Mesendoderm (in vitro differentiated cells): ENCODE data around the gene OBSCN.

ENCODE experiments used
- DNase-seq: peaks from one replicate; pipeline ENCODE4 v3.0.0; 2013
- H2AK5ac ChIP-seq: 2 replicates; pipeline ENCODE4 v1.6.1; 2013; ENCODE audit warnings: low read length, inconsistent platforms
- H2BK120ac ChIP-seq: 2 replicates; pipeline ENCODE4 v1.6.1; 2013; ENCODE audit warnings: low read depth, mild to moderate bottlenecking, low read length, moderate library complexity, mixed read lengths
- H2BK15ac ChIP-seq: replicated peaks from 2 replicates; pipeline ENCODE4 v1.6.1; 2013; ENCODE audit warnings: low read depth, mild to moderate bottlenecking, moderate library complexity
- H2BK5ac ChIP-seq: 2 replicates; pipeline ENCODE4 v1.6.1; 2013; ENCODE audit warnings: low read length, inconsistent platforms
- H3K18ac ChIP-seq: 2 replicates; pipeline ENCODE4 v1.6.1; 2013; ENCODE audit warnings: mild to moderate bottlenecking, low read length, mixed read lengths
- H3K23ac ChIP-seq: one replicate; pipeline ENCODE4 v1.6.1; 2013; ENCODE audit warnings: low read length
- H3K27ac ChIP-seq: 2 replicates; pipeline ENCODE4 v1.5.1; 2013; ENCODE audit warnings: low read depth, mild to moderate bottlenecking, inconsistent platforms, low read length, moderate library complexity
- H3K27me3 ChIP-seq: 2 replicates; pipeline ENCODE4 v1.6.1; 2013; ENCODE audit warnings: low read length, control low read depth, mild to moderate bottlenecking, inconsistent platforms; ENCODE audit not compliant: insufficient read depth, poor library complexity
- H3K36me3 ChIP-seq: 2 replicates; pipeline ENCODE4 v1.6.1; 2013; ENCODE audit warnings: low read length, inconsistent platforms; ENCODE audit not compliant: control insufficient read depth, insufficient read depth
- H3K4ac ChIP-seq: one replicate; pipeline ENCODE4 v1.6.1; 2013; ENCODE audit warnings: low read depth, mild to moderate bottlenecking, low read length, moderate library complexity
- H3K4me1 ChIP-seq: 2 replicates; pipeline ENCODE4 v1.6.1; 2013; ENCODE audit warnings: low read depth, low read length, inconsistent platforms; ENCODE audit not compliant: control insufficient read depth
- H3K4me2 ChIP-seq: 2 replicates; pipeline ENCODE4 v1.6.1; 2013; ENCODE audit warnings: low read length
- H3K4me3 ChIP-seq: 2 replicates; pipeline ENCODE4 v1.5.1; 2013; ENCODE audit warnings: mild to moderate bottlenecking, low read length
- H3K56ac ChIP-seq: one replicate; pipeline ENCODE4 v1.6.1; 2013; ENCODE audit warnings: low read length
- H3K79me1 ChIP-seq: 2 replicates; pipeline ENCODE4 v1.6.1; 2013; ENCODE audit warnings: low read length, inconsistent platforms
- H3K79me2 ChIP-seq: 2 replicates; pipeline ENCODE4 v1.6.1; 2013; ENCODE audit warnings: mild to moderate bottlenecking, low read length; ENCODE audit not compliant: control insufficient read depth, insufficient read depth
- H3K9ac ChIP-seq: 2 replicates; pipeline ENCODE4 v1.6.1; 2013; ENCODE audit warnings: low read length, inconsistent platforms
- H4K5ac ChIP-seq: one replicate; pipeline ENCODE4 v1.6.1; 2013; ENCODE audit warnings: low read length
- H4K8ac ChIP-seq: one replicate; pipeline ENCODE4 v1.6.1; 2013; ENCODE audit warnings: low read depth, mild to moderate bottlenecking, control low read depth, low read length, moderate library complexity
- WGBS: extraction: QIAGEN DNeasy Blood & Tissue Kit; methylation state at CpG from one replicate; pipeline ENCODE4 v1.1.7; 2013; ENCODE audit warnings: low lambda C conversion rate, missing lambda C conversion rate; ENCODE audit not compliant: insufficient coverage; ENCODE audit errors: extremely low coverage; 5-methylcytosine and 5-hydroxymethylcytosine counted together

Gene OBSCN

DNA sequence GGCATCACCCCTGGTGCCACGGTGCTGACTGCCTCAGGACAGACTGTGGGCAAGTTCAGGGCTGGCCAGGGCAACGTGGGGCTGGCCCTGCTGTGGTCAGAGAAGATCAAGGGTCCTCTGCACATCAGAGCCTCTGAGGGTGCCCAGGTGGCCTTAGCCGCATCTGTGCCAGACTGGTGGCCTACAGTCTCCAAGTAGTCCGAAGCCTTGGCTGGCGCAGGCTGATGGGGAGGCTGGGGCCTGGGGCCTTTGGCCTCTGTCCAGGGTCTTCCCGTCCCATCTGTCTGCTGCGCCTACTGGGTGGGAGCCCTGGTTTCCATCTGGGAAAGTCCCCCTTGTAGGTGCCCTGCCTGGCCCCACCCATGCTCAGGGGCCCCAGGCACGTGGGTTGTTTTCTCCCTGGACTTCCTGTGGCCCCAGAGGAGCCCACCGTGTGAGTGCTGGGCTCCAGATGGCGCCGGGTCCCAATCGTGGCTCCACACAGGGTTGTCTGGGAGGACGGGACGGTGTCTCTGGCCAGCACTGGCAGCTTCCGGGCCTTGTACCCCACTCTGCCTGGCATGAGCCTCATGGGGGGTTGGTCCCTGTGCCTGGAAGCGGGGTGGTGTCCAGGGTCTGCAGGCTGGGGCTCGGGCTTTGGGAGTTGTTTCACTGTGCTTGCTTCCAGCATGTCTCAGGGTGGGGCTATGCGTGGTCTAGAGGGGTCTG is 32.4 kb upstream of the OBSCN start:
- Histone ChIP-seq H3K79me2 (no peaks in the 10 kb centered on the region), H4K8ac (no peak overlapping the region), H3K27ac (no peak overlapping the region), H3K9ac (no peak overlapping the region), H3K4me2 (no peak overlapping the region), H2BK15ac (no peak overlapping the region), H3K4me3 (no peak overlapping the region), H3K18ac (no peak overlapping the region), H2AK5ac (no peak overlapping the region), H3K27me3 (no peaks in the 10 kb centered on the region), H3K4me1 (no peaks in the 10 kb centered on the region), H4K5ac (no peak overlapping the region), H3K79me1 (peaks cover 1% of the 10 kb centered on the region), H3K56ac (no peak overlapping the region), H3K23ac (no peak overlapping the region), H2BK5ac (no peak overlapping the region), H3K36me3 (no peaks in the 10 kb centered on the region), H2BK120ac (no peak overlapping the region), H3K4ac (no peak overlapping the region)
- DNase-seq: no peak
- WGBS: no CpG with 5 or more reads among the region's 18 CpGs

DNA sequence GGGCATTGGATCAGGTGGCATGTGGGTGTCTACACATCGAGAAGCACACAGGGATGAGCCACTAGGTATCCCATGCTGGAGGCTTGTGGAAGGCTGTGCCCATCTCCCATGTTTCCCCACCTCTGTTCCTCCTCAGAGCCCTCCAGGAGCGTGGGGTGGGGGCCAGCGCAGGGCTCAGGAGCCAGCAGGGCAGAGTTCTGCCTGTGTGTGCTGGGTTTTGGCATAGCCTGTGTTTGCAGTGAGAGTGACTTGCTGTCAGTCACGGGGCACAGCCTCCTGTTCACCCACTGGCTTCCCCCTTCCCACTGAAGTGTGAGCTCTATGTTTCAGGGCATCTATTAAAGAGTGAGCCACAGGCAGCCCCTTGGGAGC is 31.8 kb upstream of the OBSCN start:
- H2AK5ac ChIP-seq: no peak overlapping the region
- H4K8ac ChIP-seq: no peak overlapping the region
- H2BK120ac ChIP-seq: no peak overlapping the region
- no peak overlapping the region for H3K4ac ChIP-seq
- no peaks in the 10 kb centered on the region for H3K27me3 ChIP-seq
- no peaks in the 10 kb centered on the region for H3K4me1 ChIP-seq
- no peak overlapping the region for H3K27ac ChIP-seq
- no peak overlapping the region for H3K23ac ChIP-seq
- no peak for DNase-seq
- no peak overlapping the region for H3K4me3 ChIP-seq
- no peak overlapping the region for H3K9ac ChIP-seq
- no peak overlapping the region for H4K5ac ChIP-seq
- no peaks in the 10 kb centered on the region for H3K79me1 ChIP-seq
- H3K4me2 ChIP-seq: no peak overlapping the region
- H3K36me3 ChIP-seq: no peaks in the 10 kb centered on the region
- no peak overlapping the region for H3K56ac ChIP-seq
- no CpG with 5 or more reads among the region's 4 CpGs for WGBS
- no peak overlapping the region for H2BK5ac ChIP-seq
- H2BK15ac ChIP-seq: no peak overlapping the region
- no peak overlapping the region for H3K18ac ChIP-seq
- no peaks in the 10 kb centered on the region for H3K79me2 ChIP-seq

DNA sequence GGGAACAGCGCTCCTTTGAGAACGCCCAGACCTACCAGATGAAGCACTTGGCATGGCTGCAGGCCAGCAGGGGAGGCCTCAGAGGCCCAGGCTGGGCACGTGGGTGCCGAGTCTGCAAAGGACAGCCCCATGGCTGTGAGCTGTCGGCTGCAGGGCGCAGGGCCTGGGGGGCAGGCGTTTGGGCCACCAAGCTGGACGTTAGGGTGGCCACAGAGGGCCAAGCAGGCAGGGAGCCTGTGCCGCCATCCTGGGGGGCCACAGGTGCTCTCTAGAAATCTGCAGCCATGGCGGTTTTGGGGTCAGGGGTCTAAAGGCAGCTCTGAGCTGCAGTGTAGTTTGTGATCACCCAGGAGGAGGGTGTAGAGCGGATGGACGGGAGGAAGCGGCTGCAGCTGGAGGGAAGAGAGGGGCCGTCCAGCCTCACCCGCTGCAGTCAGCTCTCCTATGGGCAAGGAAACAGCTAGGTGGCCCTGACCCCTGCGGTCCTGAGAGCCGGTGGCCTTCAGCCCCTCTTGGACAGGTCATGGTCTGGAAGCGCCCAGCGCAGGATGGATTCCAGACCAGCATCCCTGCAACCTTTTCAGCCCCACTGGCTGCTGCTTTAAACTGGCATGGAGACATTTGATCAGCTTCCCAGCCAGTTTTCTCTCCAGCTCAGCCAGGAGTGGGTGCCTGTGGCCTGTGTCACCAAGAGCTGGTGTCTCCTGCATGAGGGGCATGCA is 31.2 kb upstream of the OBSCN start:
- Histone ChIP-seq H3K4me2 (no peak overlapping the region), H3K79me2 (no peaks in the 10 kb centered on the region), H4K8ac (no peak overlapping the region), H3K9ac (no peak overlapping the region), H2BK120ac (no peak overlapping the region), H4K5ac (no peak overlapping the region), H3K18ac (no peak overlapping the region), H2BK15ac (no peak overlapping the region), H2BK5ac (no peak overlapping the region), H3K4me3 (no peak overlapping the region), H3K56ac (no peak overlapping the region), H3K27me3 (no peaks in the 10 kb centered on the region), H2AK5ac (no peak overlapping the region), H3K36me3 (no peaks in the 10 kb centered on the region), H3K23ac (no peak overlapping the region), H3K27ac (no peak overlapping the region), H3K4me1 (no peaks in the 10 kb centered on the region), H3K79me1 (no peaks in the 10 kb centered on the region), H3K4ac (no peak overlapping the region)
- DNase-seq: no peak
- no CpG with 5 or more reads among the region's 19 CpGs for WGBS

DNA sequence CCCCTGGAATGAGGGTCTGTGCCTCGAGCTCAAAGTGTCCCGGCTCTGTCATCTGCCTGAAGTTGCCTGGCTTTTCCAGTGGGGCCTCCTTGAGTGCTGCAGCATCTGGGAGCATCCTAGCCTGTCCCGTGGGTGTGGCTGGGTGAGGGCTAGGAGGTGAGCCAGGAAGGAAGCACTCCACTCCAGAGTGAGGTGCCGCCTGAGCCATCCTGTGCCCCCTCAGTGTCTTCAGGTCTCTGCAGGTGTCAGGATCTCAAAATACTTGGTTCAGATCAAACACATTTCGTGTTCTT is 30.7 kb upstream of the OBSCN start:
- H3K23ac ChIP-seq: no peak overlapping the region
- no CpG with 5 or more reads among the region's 5 CpGs for WGBS
- H3K4ac ChIP-seq: no peak overlapping the region
- no peaks in the 10 kb centered on the region for H3K4me1 ChIP-seq
- DNase-seq: no peak
- no peak overlapping the region for H2BK15ac ChIP-seq
- H3K9ac ChIP-seq: no peak overlapping the region
- H3K4me3 ChIP-seq: no peak overlapping the region
- H3K36me3 ChIP-seq: no peaks in the 10 kb centered on the region
- no peaks in the 10 kb centered on the region for H3K79me2 ChIP-seq
- no peak overlapping the region for H3K27ac ChIP-seq
- H2BK5ac ChIP-seq: no peak overlapping the region
- no peak overlapping the region for H3K18ac ChIP-seq
- no peak overlapping the region for H3K4me2 ChIP-seq
- H2AK5ac ChIP-seq: no peak overlapping the region
- no peak overlapping the region for H4K5ac ChIP-seq
- H2BK120ac ChIP-seq: no peak overlapping the region
- H3K27me3 ChIP-seq: no peaks in the 10 kb centered on the region
- H4K8ac ChIP-seq: no peak overlapping the region
- H3K79me1 ChIP-seq: no peaks in the 10 kb centered on the region
- no peak overlapping the region for H3K56ac ChIP-seq

DNA sequence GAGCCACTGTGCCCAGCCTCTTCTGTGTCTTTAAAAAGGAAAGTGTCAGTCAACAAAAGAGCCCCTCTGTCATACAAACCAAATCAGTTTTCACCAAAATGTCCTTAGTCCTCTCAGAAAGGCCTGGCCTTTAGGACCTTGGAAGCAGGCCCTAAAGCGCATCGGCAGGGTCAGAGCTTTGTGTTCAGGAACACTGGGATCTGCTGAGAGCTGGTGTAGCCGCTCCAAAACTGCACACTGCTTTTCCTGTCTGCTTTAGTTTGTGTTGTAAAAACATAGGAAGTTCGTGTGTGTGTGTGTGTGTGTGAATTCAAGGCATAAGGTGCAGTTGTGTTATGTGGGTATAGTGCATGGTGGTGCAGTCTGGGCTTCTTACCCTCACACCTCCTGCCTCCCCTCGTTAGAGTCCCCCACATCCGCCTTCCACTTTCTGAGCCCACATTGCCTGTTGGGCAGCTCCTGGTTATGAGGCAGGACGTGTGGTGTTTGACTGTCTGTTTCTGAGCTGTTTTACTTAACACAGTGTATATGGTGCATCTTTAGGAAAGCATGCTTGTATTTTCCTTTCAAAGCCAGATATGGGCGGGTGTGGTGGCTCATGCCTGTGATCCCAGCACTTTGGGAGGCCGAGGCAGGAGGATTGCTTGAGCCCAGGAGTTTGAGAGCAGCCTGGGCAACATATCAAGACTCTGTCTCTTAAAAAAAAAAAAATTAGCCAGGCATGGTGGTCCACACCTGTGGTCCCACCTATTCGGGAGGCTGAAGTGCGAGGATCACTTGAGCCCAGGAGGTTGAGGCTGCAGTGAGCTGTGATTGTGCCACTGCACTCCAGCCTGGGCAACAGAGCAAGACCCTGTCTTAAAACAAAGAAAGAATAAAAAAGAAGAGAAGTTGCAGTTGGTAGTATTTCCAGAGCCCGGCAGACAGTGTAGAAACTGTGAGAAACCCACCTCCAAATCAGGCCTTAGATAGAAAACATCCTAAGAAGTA is 29.8 kb upstream of the OBSCN start:
- no peak overlapping the region for H2BK5ac ChIP-seq
- no peak for DNase-seq
- H4K8ac ChIP-seq: no peak overlapping the region
- no peak overlapping the region for H3K9ac ChIP-seq
- H3K23ac ChIP-seq: no peak overlapping the region
- H3K79me2 ChIP-seq: no peaks in the 10 kb centered on the region
- H2BK15ac ChIP-seq: no peak overlapping the region
- no peak overlapping the region for H2AK5ac ChIP-seq
- H3K4me3 ChIP-seq: no peak overlapping the region
- H3K36me3 ChIP-seq: no peaks in the 10 kb centered on the region
- H3K4me1 ChIP-seq: no peaks in the 10 kb centered on the region
- no peak overlapping the region for H3K18ac ChIP-seq
- H3K79me1 ChIP-seq: no peaks in the 10 kb centered on the region
- H3K56ac ChIP-seq: no peak overlapping the region
- no peak overlapping the region for H3K27ac ChIP-seq
- no peak overlapping the region for H4K5ac ChIP-seq
- H3K4me2 ChIP-seq: no peak overlapping the region
- no peak overlapping the region for H3K4ac ChIP-seq
- no CpG with 5 or more reads among the region's 12 CpGs for WGBS
- no peaks in the 10 kb centered on the region for H3K27me3 ChIP-seq
- no peak overlapping the region for H2BK120ac ChIP-seq
